MCF 10A (cell line): ENCODE measurements around the gene SMIM27. TPM values are rescaled to one million over a fixed set of nuclear protein-coding genes. Genes with fewer than 3 reads are reported as not detected.
"Not testable (repeated sequence)": the region's sequence is repeated elsewhere in the genome, so short reads cannot be mapped to it uniquely, and the experiment has no call there.

ENCODE experiments used
- BruUV-seq: library from RNA; stranded (reverse); fragments of 400-500 nt; replicated peaks from 2 replicates; lab custom pipeline; 2021; lab: Mats Ljungman, UMichigan
- CTCF ChIA-PET: fragments of 300-600 bp; sonication (Branson Sonifier 250); formaldehyde crosslinking; extraction: SDS; loops from one replicate; lab custom pipeline; 2021; ENCODE audit warnings: antibody characterized with exemption, inconsistent platforms; lab: Yijun Ruan, JAX
- POLR2A ChIA-PET: fragments of 300-600, 350-650 bp; sonication (Branson Sonifier 250); formaldehyde crosslinking; extraction: SDS; loops from one replicate; lab custom pipeline; 2020; ENCODE audit warnings: antibody characterized with exemption, inconsistent platforms; lab: Yijun Ruan, JAX
- DNase-seq: peaks from one replicate; pipeline ENCODE4 v3.0.0-alpha.2; 2018; ENCODE audit not compliant: unreplicated experiment
- H3K27ac Mint-ChIP-seq: one replicate; pipeline ENCODE4 v1.8.0; 2022; ENCODE audit warnings: mild to moderate bottlenecking, low read depth, mixed read lengths; ENCODE audit not compliant: unreplicated experiment
- H3K27me3 Mint-ChIP-seq: one replicate; pipeline ENCODE4 v1.8.0; 2022; ENCODE audit warnings: mixed read lengths; ENCODE audit not compliant: insufficient read depth, unreplicated experiment
- H3K36me3 Mint-ChIP-seq: one replicate; pipeline ENCODE4 v1.8.0; 2022; ENCODE audit warnings: mild to moderate bottlenecking, moderate library complexity, mixed read lengths; ENCODE audit not compliant: insufficient read depth, unreplicated experiment
- H3K4me1 Mint-ChIP-seq: one replicate; pipeline ENCODE4 v1.8.0; 2022; ENCODE audit warnings: mixed read lengths; ENCODE audit not compliant: insufficient read depth, unreplicated experiment
- H3K4me3 Mint-ChIP-seq: one replicate; pipeline ENCODE4 v1.8.0; 2022; ENCODE audit warnings: mild to moderate bottlenecking, moderate library complexity, mixed read lengths; ENCODE audit not compliant: unreplicated experiment
- H3K9me3 Mint-ChIP-seq: one replicate; pipeline ENCODE4 v1.8.0; 2022; ENCODE audit warnings: mixed read lengths; ENCODE audit not compliant: unreplicated experiment
- intact Hi-C: fragments of 100-400 bp; cut with micrococcal nuclease; formaldehyde crosslinking; loops from 2 replicates; pipeline ENCODE4 v1.14.1; 2022
- total RNA-seq: library from RNA; stranded (reverse); gene quantifications from 2 replicates; pipeline ENCODE4 v1.2.3, GENCODE V29; 2022
- TF ChIP-seq, protein P1 (sequence below): fragments of 200-600 bp; IDR thresholded peaks from one replicate; pipeline ENCODE4 v1.8.0; 2022; ENCODE audit warnings: antibody characterized with exemption, mild to moderate bottlenecking; ENCODE audit not compliant: unreplicated experiment

SMIM27 gene
- total RNA-seq, 1 experiment from 2014 or later = 7.8 TPM

DNA sequence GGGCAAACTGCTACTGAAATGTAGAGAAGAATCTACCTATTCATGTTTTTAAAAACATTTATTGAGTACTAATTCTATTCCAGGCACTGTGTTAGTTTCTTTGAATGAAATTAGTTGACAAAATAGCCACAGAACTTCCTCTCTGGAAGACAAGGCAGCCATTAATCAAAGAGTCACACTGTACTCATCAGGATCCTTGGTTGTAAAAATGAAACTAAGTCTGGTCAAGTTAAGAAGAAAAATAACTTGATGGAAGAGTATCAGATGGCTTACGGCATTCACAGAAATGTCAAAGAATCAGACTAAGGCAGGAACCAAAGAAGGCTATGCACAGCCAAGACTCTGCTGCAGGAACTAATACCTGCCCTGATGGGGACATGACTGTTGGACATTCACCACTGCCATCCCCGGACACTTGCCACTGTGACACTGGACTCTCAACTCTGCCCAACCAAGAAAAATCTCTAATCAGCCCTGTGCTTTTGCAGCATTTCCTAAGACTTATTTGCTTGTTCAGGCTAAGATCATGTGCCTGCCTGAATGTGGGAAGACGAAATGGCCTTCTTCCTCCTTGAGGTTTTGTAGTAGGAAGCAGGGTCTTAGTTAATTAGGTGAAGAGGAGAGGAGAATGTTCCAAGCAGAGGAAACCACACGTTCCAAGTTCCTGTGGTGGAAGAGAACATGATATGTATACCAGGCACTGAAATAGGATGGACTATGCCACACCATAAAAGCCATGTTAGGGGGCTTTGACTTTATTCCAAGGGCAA, 44.2 kb downstream of the SMIM27 start:
- DNase-seq = no peak
- POLR2A ChIA-PET = no interaction called here
- Mint-ChIP-seq H3K9me3 (peaks cover 8% of the 10 kb centered on the region), H3K27me3 (no peaks in the 10 kb centered on the region), H3K27ac (no peak overlapping the region), H3K4me3 (no peak overlapping the region), H3K4me1 (peaks cover 4% of the 10 kb centered on the region), H3K36me3 (peaks cover 4% of the 10 kb centered on the region)
- TF ChIP-seq, protein P1, sequence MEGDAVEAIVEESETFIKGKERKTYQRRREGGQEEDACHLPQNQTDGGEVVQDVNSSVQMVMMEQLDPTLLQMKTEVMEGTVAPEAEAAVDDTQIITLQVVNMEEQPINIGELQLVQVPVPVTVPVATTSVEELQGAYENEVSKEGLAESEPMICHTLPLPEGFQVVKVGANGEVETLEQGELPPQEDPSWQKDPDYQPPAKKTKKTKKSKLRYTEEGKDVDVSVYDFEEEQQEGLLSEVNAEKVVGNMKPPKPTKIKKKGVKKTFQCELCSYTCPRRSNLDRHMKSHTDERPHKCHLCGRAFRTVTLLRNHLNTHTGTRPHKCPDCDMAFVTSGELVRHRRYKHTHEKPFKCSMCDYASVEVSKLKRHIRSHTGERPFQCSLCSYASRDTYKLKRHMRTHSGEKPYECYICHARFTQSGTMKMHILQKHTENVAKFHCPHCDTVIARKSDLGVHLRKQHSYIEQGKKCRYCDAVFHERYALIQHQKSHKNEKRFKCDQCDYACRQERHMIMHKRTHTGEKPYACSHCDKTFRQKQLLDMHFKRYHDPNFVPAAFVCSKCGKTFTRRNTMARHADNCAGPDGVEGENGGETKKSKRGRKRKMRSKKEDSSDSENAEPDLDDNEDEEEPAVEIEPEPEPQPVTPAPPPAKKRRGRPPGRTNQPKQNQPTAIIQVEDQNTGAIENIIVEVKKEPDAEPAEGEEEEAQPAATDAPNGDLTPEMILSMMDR = no peak
- intact Hi-C loops = no loop called here
- no TSS peak for BruUV-seq
- CTCF ChIA-PET = interaction anchor here (0.8 to 1.2 kb wide), 2 partner anchors 15 to 18 kb away, joined by 3 read pairs; no protein-coding TSS in a partner anchor

DNA sequence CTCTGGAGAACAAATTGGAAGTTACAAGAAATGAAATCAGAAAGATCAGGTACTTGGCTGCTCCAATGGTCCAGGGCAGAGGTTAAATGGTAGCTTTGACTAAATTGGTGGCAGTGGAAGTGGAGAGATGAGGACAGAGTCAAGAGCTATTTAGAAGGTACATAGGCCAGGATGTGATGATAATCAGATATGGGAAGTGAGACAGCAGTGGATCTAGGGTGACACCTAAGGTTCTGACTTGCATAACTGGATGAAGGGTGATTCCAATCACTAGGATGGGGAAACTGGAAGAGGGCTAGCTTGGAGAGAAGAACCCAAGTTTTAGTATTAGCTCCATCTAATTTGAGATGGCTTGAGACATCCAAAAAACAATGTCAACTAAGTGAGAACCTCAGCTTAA, 44.8 kb downstream of the SMIM27 start:
- Mint-ChIP-seq H3K27me3 (no peaks in the 10 kb centered on the region), H3K9me3 (peaks cover 8% of the 10 kb centered on the region), H3K4me3 (no peak overlapping the region), H3K4me1 (peaks cover 3% of the 10 kb centered on the region), H3K36me3 (peaks cover 4% of the 10 kb centered on the region), H3K27ac (no peak overlapping the region)
- ChIA-PET POLR2A (no interaction called here), CTCF (interaction anchor here (0.8 to 1.2 kb wide), 2 partner anchors 15 to 19 kb away, joined by 3 read pairs; no protein-coding TSS in a partner anchor)
- intact Hi-C loops = no loop called here
- no peak for DNase-seq
- no TSS peak for BruUV-seq
- TF ChIP-seq, protein P1 = no peak

DNA sequence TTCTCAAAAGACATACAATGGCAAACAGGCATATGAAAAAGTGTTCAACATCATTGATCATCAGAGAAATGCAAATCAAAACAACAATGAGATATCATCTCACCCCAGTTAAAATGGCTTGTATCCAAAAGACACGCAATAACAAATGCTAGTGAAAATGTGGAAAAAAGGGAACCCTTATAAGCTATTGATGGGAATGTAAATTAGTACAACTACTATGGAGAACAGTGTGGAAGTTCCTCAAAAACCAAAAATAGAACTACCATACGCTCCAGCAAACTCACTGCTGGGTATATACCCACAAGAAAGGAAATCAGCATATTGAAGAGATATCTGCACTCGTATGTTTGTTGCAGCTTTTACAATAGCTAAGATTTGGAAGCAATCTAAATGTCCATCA, 46.9 kb downstream of the SMIM27 start:
- CTCF ChIA-PET = interaction anchor here (1.0 to 2.1 kb wide), 2 partner anchors 17 to 220 kb away, joined by 3 to 9 read pairs; no protein-coding TSS in a partner anchor
- H3K4me3 Mint-ChIP-seq, H3K27ac Mint-ChIP-seq, intact Hi-C loops, H3K36me3 Mint-ChIP-seq, H3K27me3 Mint-ChIP-seq, H3K9me3 Mint-ChIP-seq, BruUV-seq, DNase-seq, H3K4me1 Mint-ChIP-seq: not testable (repeated sequence)
- POLR2A ChIA-PET = interaction anchor here (0.5 kb wide), 1 partner anchor 28 kb away, joined by 3 read pairs; no protein-coding TSS in a partner anchor

Other genes with a start within 250 kb of the SMIM27 start
- gene ACO1, start 167.7 kb upstream of the SMIM27 start, total RNA-seq = 28.6 and 31.4 TPM in 2 replicates
- gene RIGI, start 26.1 kb upstream of the SMIM27 start, total RNA-seq = 3.0 and 3.2 TPM in 2 replicates
- 16.7 and 18.4 TPM in 2 replicates for gene TOPORS, start 259 bp downstream of the SMIM27 start, total RNA-seq
- 56.1 and 59.6 TPM in 2 replicates for gene NDUFB6, start 20.8 kb downstream of the SMIM27 start, total RNA-seq
- not detected in 2 replicates for gene TAF1L, start 83.3 kb downstream of the SMIM27 start, total RNA-seq
- not detected in 2 replicates for gene TMEM215, start 231.2 kb downstream of the SMIM27 start, total RNA-seq